K562 (cell line): ENCODE results near the gene SLC26A8. TPM values are rescaled to one million over a fixed set of nuclear protein-coding genes. Genes with fewer than 3 reads are reported as not detected.

Experiments used
- ATAC-seq: fragments of 200-7000 bp; cut with Tn5 transposase; 3 replicates; pipeline ENCODE4 v1.9.1; 2020; ENCODE audit warnings: moderate library complexity
- BruUV-seq: library from RNA; stranded (reverse); fragments of 400-500 nt; replicated peaks from 2 replicates; lab custom pipeline; 2021; lab: Mats Ljungman, UMichigan
- CTCF ChIA-PET: fragments of 300-600 bp; formaldehyde crosslinking; extraction: SDS; loops from one replicate; lab custom pipeline; 2021; ENCODE audit warnings: low intra/inter-chr PET ratio; lab: Yijun Ruan, JAX
- POLR2A ChIA-PET: fragments of 300-600, 350-650 bp; sonication (Branson Sonifier 250); formaldehyde crosslinking; extraction: SDS; loops from one replicate; lab custom pipeline; 2021; ENCODE audit warnings: antibody characterized with exemption, inconsistent platforms; lab: Yijun Ruan, JAX
- DNase-seq, 4 experiments: peaks; one replicate each; pipeline versions ENCODE4 v3.0.0 to v3.0.0-alpha.2; 2011 to 2018; ENCODE audit warnings: low spot score in 3 of 4, mixed read lengths in 3 of 4; ENCODE audit errors: extremely low read depth in 1 of 4
- FAIRE-seq: peaks from 2 replicates; lab custom pipeline; 2011; peaks lifted over from hg19 to GRCh38; lab: Jason Lieb, UNC
- H2AFZ ChIP-seq: 2 replicates; pipeline ENCODE4 v1.6.0; 2011; ENCODE audit warnings: low read depth, low read length, control low read depth, inconsistent platforms
- H3K27ac ChIP-seq: fragments of 200-600 bp; 3 replicates; pipeline ENCODE4 v1.8.0; 2011; ENCODE audit warnings: low read depth, mild to moderate bottlenecking, control low read depth, inconsistent platforms, low read length, moderate library complexity, mixed read lengths; ENCODE audit errors: extremely low read depth
- H3K27me3 ChIP-seq, 2 experiments: fragments of 300-600 bp in 1 of 2; 2 replicates in 1 of 2; 3 replicates in 1 of 2; pipeline versions ENCODE4 v1.6.0 to v1.8.0; 2011; ENCODE audit warnings: inconsistent platforms in 2 of 2, low read length in 2 of 2, mild to moderate bottlenecking in 1 of 2, mixed read lengths in 1 of 2, moderate library complexity in 1 of 2; ENCODE audit not compliant: control insufficient read depth in 2 of 2, insufficient read depth in 2 of 2
- H3K36me3 ChIP-seq: fragments of 300-600 bp; 3 replicates; pipeline ENCODE4 v1.8.0; 2011; ENCODE audit warnings: mild to moderate bottlenecking, low read length, inconsistent platforms; ENCODE audit not compliant: control insufficient read depth, insufficient read depth
- H3K4me1 ChIP-seq, 2 experiments: fragments of 200-600 bp in 1 of 2; replicated peaks in 1 of 2; 2 replicates in 1 of 2; 3 replicates in 1 of 2; pipeline versions ENCODE4 v1.5.1 to v1.8.0; 2011; ENCODE audit warnings: inconsistent platforms in 2 of 2, low read length in 2 of 2, mild to moderate bottlenecking in 1 of 2, mixed read lengths in 1 of 2, moderate library complexity in 1 of 2; ENCODE audit not compliant: control insufficient read depth in 2 of 2, insufficient read depth in 2 of 2
- H3K4me2 ChIP-seq: 2 replicates; pipeline ENCODE4 v1.6.1; 2011; ENCODE audit warnings: low read length, control low read depth, inconsistent platforms, mixed read lengths; ENCODE audit not compliant: insufficient read depth
- H3K4me3 ChIP-seq: fragments of 200-600 bp; sonication (generic), shearing (Covaris generic); 2 replicates; pipeline ENCODE4 v1.5.1; 2016; ENCODE audit warnings: control low read depth, inconsistent platforms
- H3K79me2 ChIP-seq: fragments of 200-600 bp; 3 replicates; pipeline ENCODE4 v1.8.0; 2011; ENCODE audit warnings: low read length, inconsistent platforms; ENCODE audit not compliant: control insufficient read depth, insufficient read depth
- H3K9ac ChIP-seq, 2 experiments: 2 replicates each; pipeline versions ENCODE4 v1.6.0 to v1.6.1; 2011; ENCODE audit warnings: low read depth in 2 of 2, low read length in 2 of 2, control low read depth in 1 of 2, inconsistent platforms in 1 of 2, mild to moderate bottlenecking in 1 of 2, mixed read lengths in 1 of 2; ENCODE audit not compliant: insufficient read depth in 1 of 2
- H3K9me1 ChIP-seq: one replicate; pipeline ENCODE4 v1.6.0; 2011; ENCODE audit warnings: inconsistent platforms, mild to moderate bottlenecking, low read length, moderate library complexity; ENCODE audit not compliant: control insufficient read depth, insufficient read depth
- H3K9me3 ChIP-seq: replicated peaks from 2 replicates; pipeline ENCODE4 v1.5.1; 2011; ENCODE audit warnings: low read depth, low read length, inconsistent platforms; ENCODE audit not compliant: control insufficient read depth, insufficient read depth
- H4K20me1 ChIP-seq: replicated peaks from 2 replicates; pipeline ENCODE4 v1.6.1; 2011; ENCODE audit warnings: low read length, inconsistent platforms, mixed read lengths; ENCODE audit not compliant: control insufficient read depth, insufficient read depth
- CHD1 ChIP-seq: fragments of 200-600 bp; sonication (generic); IDR thresholded peaks from one replicate; pipeline ENCODE4 v1.6.1; 2012; ENCODE audit warnings: mild to moderate bottlenecking, moderate library complexity, low read length, inconsistent platforms
- KLF16 ChIP-seq: IDR thresholded peaks from 2 replicates; pipeline ENCODE4 v1.6.1; 2016; ENCODE audit warnings: antibody characterized with exemption
- LCOR ChIP-seq: sonication (generic); formaldehyde crosslinking; IDR thresholded peaks from 2 replicates; pipeline ENCODE4 v1.8.0; 2022; ENCODE audit warnings: mild to moderate bottlenecking, missing genetic modification reagents
- MTA2 ChIP-seq: fragments of 450-650 bp; IDR thresholded peaks from 2 replicates; pipeline ENCODE4 v1.6.1; 2016; ENCODE audit warnings: low read depth
- ZNF282 ChIP-seq: sonication (generic); formaldehyde crosslinking; IDR thresholded peaks from 2 replicates; pipeline ENCODE4 v1.8.1; 2023; ENCODE audit warnings: missing genetic modification reagents
- WGBS: fragments of 100-300 bp; shearing (Covaris generic); methylation state at CpG from one replicate; pipeline ENCODE4 v1.1.6; 2016; ENCODE audit warnings: low coverage, mixed read lengths; ENCODE audit not compliant: insufficient coverage; ENCODE audit errors: missing lambda C conversion rate; 5-methylcytosine and 5-hydroxymethylcytosine counted together
- in situ Hi-C: fragments of 300-500 bp; cut with MboI; formaldehyde crosslinking; loops from 4 replicates; pipeline ENCODE4 v1.15.0; 2018; ENCODE audit warnings: inconsistent platforms, mixed read lengths
- intact Hi-C: fragments of 100-400 bp; cut with micrococcal nuclease; formaldehyde crosslinking; loops from 2 replicates; pipeline ENCODE4 v1.14.2; 2022
- polyA plus RNA-seq, 8 experiments: library from polyadenylated mRNA; depleted of rRNA in 4 of 8; stranded (reverse) in 5 of 8; unstranded in 3 of 8; fragments of >200 nt; fragmentation: Nextera tagmentation in 2 of 8; fragmentation: Illumina TruSeq in 1 of 8; extraction: Ambion mirVana in 2 of 8; extraction: Trizol in 1 of 8; gene quantifications; 2 replicates each; pipeline versions ENCODE4 v1.2.1 to v1.2.3, GENCODE V29; 2011 to 2014; ENCODE audit warnings: inconsistent platforms in 1 of 8, missing spikeins in 1 of 8
- total RNA-seq, 7 experiments: library from RNA; depleted of rRNA in 6 of 7; stranded (reverse); fragments of >200 nt in 6 of 7; fragmentation: Illumina TruSeq in 2 of 7; extraction: Trizol in 2 of 7; gene quantifications; 2 replicates each; pipeline versions ENCODE4 v1.2.1 to v1.2.3, GENCODE V29; 2011 to 2021; ENCODE audit warnings: low replicate concordance in 1 of 7
- TF ChIP-seq, protein P1 (sequence below): sonication (generic); formaldehyde crosslinking; IDR thresholded peaks from 2 replicates; pipeline ENCODE4 v1.8.0; 2022; ENCODE audit warnings: mild to moderate bottlenecking, missing genetic modification reagents, borderline replicate concordance

Gene SLC26A8
- total and polyA plus RNA-seq, 9 of the 15 experiments (the other 6 are each of a cell fraction or from before 2014, with no cell fraction given): not detected

DNA sequence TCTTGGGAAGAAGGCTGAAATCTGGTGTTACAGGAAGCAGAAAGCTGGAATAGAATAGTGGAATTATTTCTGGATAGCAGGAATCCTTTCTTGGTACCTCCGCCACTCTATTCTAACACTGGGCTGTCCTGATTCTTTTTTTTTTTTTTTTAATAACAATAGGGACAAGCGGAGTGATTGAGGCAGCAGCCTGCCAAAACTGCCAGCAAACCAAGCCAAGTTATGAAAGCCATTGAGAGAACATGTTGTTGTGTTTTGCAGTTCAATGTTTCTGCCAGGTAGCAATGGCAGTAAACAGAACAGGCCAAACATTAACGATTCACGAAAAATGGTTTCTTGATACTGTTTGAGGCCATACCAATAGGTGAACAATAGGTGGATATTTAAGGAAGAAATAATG, 47.1 kb downstream of the SLC26A8 start:
- Histone ChIP-seq H3K36me3 (no peaks in the 10 kb centered on the region), H2AFZ (no peak overlapping the region), H3K9me3 (no peaks in the 10 kb centered on the region), H3K9ac (no peak overlapping the region), H3K27me3 (peaks cover 12 to 18% of the 10 kb centered on the region in 2 experiments; a peak in 4 of 5 replicates), H3K4me2 (no peak overlapping the region), H3K4me3 (no peak overlapping the region), H3K9me1 (no peaks in the 10 kb centered on the region), H4K20me1 (no peaks in the 10 kb centered on the region), H3K27ac (no peak overlapping the region), H3K79me2 (no peaks in the 10 kb centered on the region), H3K4me1 (peaks cover 8 to 11% of the 10 kb centered on the region in 2 experiments)
- no peak for DNase-seq
- no peak for ATAC-seq
- TF ChIP-seq LCOR (CRISPR knock-in tag) (no peak), ZNF282 (CRISPR knock-in tag) (no peak), KLF16 (no peak), CHD1 (no peak), MTA2 (no peak)
- TF ChIP-seq, protein P1, sequence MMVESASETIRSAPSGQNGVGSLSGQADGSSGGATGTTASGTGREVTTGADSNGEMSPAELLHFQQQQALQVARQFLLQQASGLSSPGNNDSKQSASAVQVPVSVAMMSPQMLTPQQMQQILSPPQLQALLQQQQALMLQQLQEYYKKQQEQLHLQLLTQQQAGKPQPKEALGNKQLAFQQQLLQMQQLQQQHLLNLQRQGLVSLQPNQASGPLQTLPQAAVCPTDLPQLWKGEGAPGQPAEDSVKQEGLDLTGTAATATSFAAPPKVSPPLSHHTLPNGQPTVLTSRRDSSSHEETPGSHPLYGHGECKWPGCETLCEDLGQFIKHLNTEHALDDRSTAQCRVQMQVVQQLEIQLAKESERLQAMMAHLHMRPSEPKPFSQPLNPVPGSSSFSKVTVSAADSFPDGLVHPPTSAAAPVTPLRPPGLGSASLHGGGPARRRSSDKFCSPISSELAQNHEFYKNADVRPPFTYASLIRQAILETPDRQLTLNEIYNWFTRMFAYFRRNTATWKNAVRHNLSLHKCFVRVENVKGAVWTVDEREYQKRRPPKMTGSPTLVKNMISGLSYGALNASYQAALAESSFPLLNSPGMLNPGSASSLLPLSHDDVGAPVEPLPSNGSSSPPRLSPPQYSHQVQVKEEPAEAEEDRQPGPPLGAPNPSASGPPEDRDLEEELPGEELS (CRISPR knock-in tag): no peak
- BruUV-seq: no TSS peak
- in situ Hi-C loops (no loop called here), intact Hi-C loops (no loop called here)
- 49% methylated on average over 4 of the region's 4 CpGs for WGBS
- CTCF ChIA-PET: no interaction called here
- POLR2A ChIA-PET: interaction anchor here (0.7 to 1.6 kb wide), 2 partner anchors 10 to 18 kb away, joined by 4 read pairs; no protein-coding TSS in a partner anchor
- FAIRE-seq: no peak
